Progenitor cell of endocrine pancreas (in vitro differentiated cells): ENCODE data around the gene SMKR1. TPM values are rescaled to one million over a fixed set of nuclear protein-coding genes. Genes with fewer than 3 reads are reported as not detected.
"Not testable (repeated sequence)": the region's sequence is repeated elsewhere in the genome, so short reads cannot be mapped to it uniquely, and the experiment has no call there.

Source experiments
- DNase-seq: peaks from one replicate; pipeline ENCODE4 v3.0.0; 2021; ENCODE audit warnings: low spot score; ENCODE audit not compliant: unreplicated experiment
- H3K27ac Mint-ChIP-seq: 2 replicates; pipeline ENCODE4 v1.8.0; 2021; ENCODE audit warnings: mild to moderate bottlenecking, moderate library complexity, mixed read lengths
- H3K27me3 Mint-ChIP-seq: 2 replicates; pipeline ENCODE4 v1.8.0; 2021; ENCODE audit warnings: mixed read lengths
- H3K36me3 Mint-ChIP-seq: 2 replicates; pipeline ENCODE4 v1.8.0; 2022; ENCODE audit warnings: mixed read lengths; ENCODE audit not compliant: insufficient read depth
- H3K4me1 Mint-ChIP-seq: 2 replicates; pipeline ENCODE4 v1.8.0; 2021; ENCODE audit warnings: low read depth, mixed read lengths
- H3K4me3 Mint-ChIP-seq: 2 replicates; pipeline ENCODE4 v1.8.0; 2021; ENCODE audit warnings: low read depth, mild to moderate bottlenecking, moderate library complexity, mixed read lengths
- H3K9me3 Mint-ChIP-seq: 2 replicates; pipeline ENCODE4 v1.8.0; 2021; ENCODE audit warnings: low read depth, mixed read lengths
- CTCF ChIP-seq: fragments of 200-600 bp; sonication (generic); IDR thresholded peaks from one replicate; pipeline ENCODE4 v1.5.0; 2021; ENCODE audit warnings: antibody characterized with exemption, mild to moderate bottlenecking; ENCODE audit not compliant: unreplicated experiment
- total RNA-seq: library from RNA; stranded (reverse); gene quantifications from 2 replicates; pipeline ENCODE4 v1.2.1, GENCODE V29; 2021

SMKR1 gene
- total RNA-seq, 1 donor from 2014 or later = 2.3 TPM

DNA sequence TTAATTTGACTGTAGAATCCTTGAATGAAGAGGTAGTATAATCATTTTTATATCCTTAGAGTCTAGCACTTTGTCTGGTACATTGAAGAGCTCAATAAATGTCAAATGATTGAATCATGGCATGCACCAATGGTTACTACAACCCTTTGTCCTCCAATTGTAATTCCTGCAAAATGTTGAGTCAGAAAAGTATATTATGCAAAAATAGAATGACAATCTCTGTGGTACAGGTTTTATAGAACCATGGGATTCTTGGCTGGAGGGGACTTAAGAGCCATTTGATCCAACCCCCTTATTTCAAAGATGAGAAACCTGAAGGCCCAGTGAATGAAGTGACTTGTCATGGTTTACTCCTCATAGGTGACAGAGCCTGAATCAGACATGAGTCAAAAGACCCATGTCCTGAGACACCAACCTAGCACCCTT is 30.9 kb upstream of the SMKR1 start:
- H3K27me3 Mint-ChIP-seq = no peaks in the 10 kb centered on the region
- no peak overlapping the region for H3K27ac Mint-ChIP-seq
- DNase-seq = no peak
- peaks cover 5% of the 10 kb centered on the region for H3K36me3 Mint-ChIP-seq
- peaks cover 3% of the 10 kb centered on the region for H3K9me3 Mint-ChIP-seq
- no peaks in the 10 kb centered on the region for H3K4me1 Mint-ChIP-seq
- no peak overlapping the region for H3K4me3 Mint-ChIP-seq
- no peak for TF ChIP-seq CTCF

DNA sequence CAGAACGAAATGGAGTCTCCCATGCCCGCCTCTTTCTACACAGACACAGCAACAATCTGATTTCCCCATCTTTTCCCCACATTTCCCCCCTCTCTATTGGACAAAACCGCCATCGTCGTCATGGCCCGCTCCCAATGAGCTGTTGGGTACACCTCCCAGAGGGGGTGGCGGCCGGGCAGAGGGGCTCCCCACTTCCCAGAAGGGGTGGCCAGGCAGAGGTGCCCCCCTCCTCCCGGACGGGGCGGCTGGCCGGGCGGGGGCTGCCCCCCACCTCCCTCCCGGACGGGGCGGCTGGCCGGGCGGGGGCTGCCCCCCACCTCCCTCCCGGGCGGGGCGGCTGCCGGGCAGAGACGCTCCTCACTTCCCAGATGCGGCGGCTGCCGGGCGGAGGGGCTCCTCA is 26.4 kb upstream of the SMKR1 start:
- not testable (repeated sequence) for H3K27me3 Mint-ChIP-seq, H3K9me3 Mint-ChIP-seq, H3K4me3 Mint-ChIP-seq, H3K27ac Mint-ChIP-seq, H3K4me1 Mint-ChIP-seq, DNase-seq
- peaks cover 13% of the 10 kb centered on the region for H3K36me3 Mint-ChIP-seq

- DNase-seq, H3K4me1 Mint-ChIP-seq, H3K4me3 Mint-ChIP-seq, H3K27ac Mint-ChIP-seq, H3K27me3 Mint-ChIP-seq, H3K9me3 Mint-ChIP-seq: not testable (repeated sequence)
- peaks cover 13% of the 10 kb centered on the region for H3K36me3 Mint-ChIP-seq
Measured at GRCh38 chr7:129476398-129476797, 25.9 kb upstream of the SMKR1 start.

DNA sequence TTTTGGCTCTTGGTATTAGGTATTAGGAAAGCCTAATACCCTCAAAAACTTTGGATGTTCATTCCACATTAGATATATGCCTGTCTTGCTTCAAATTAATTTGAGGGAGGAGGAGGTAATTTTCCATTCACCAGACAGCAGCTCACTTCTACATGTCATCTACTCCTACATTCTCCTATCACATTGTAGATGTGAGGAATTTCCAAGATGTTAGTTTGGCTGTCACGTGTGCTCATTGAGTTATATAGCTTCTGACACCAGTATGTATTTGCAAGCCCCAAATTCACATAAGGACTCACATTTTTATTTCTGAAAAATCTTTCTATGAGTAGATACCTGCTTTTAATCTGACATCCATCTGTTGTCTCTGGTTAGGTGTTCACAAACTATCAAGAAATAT is 22.5 kb upstream of the SMKR1 start:
- DNase-seq = no peak
- Mint-ChIP-seq H3K4me3 (no peak overlapping the region), H3K36me3 (peaks cover 14% of the 10 kb centered on the region), H3K27ac (no peak overlapping the region), H3K27me3 (no peaks in the 10 kb centered on the region), H3K9me3 (peaks cover 3% of the 10 kb centered on the region), H3K4me1 (no peaks in the 10 kb centered on the region)
- no peak for TF ChIP-seq CTCF

GRCh38 chr7:129480674-129481363 is 21.5 kb upstream of the SMKR1 start:
- TF ChIP-seq CTCF = no peak
- Mint-ChIP-seq H3K9me3 (no peaks in the 10 kb centered on the region), H3K4me3 (no peak overlapping the region), H3K4me1 (no peaks in the 10 kb centered on the region), H3K27me3 (no peaks in the 10 kb centered on the region), H3K36me3 (peaks cover 10% of the 10 kb centered on the region), H3K27ac (no peak overlapping the region)
- no peak for DNase-seq

DNA sequence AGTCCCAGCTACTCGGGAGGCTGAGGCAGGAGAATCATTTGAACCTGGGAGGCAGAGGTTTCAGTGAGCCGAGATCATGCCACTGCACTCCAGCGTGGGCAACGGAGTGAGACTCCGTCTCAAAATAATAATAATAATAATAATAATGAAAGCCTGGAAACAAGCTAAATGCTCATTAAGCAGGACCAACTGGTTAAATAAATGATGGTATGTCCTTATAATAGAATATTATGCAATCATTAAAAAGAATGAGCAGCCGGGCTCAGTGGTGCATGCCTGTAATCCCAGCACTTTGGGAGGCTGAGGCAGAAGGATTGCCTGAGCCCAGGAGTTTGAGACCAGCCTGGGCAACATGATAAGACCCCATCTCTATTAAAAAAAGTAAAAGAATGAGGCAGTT is 21.0 kb upstream of the SMKR1 start:
- H3K27me3 Mint-ChIP-seq, H3K4me3 Mint-ChIP-seq, H3K9me3 Mint-ChIP-seq, H3K27ac Mint-ChIP-seq, H3K4me1 Mint-ChIP-seq, H3K36me3 Mint-ChIP-seq, DNase-seq: not testable (repeated sequence)

DNA sequence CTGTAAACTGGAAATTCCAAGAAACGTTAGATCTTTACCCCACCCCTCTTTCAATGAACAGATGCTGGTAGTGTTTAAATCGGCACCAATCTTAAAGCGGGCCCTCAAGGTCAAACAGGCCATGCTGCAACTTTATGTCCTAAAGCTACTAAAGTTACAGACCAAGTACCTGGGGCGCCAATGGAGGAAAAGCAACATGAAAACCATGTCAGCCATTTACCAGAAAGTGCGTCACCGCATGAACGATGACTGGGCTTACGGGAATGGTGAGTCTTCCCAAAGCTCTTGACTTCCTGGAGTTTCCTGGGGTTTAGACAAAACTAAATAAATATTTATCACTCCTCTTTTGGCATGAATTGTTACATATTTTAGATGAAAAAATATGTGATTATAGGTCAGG is 19.6 kb upstream of the SMKR1 start:
- Mint-ChIP-seq H3K36me3 (peaks cover 5% of the 10 kb centered on the region), H3K4me1 (no peaks in the 10 kb centered on the region), H3K27me3 (no peaks in the 10 kb centered on the region), H3K27ac (no peak overlapping the region), H3K9me3 (no peaks in the 10 kb centered on the region), H3K4me3 (no peak overlapping the region)
- DNase-seq = no peak
- no peak for TF ChIP-seq CTCF
